Panc1 (cell line): ENCODE results near the gene SMG6. TPM values are rescaled to one million over a fixed set of nuclear protein-coding genes. Genes with fewer than 3 reads are reported as not detected.

Experiments
- ATAC-seq: fragments of 200-7000 bp; cut with Tn5 transposase; 2 replicates; pipeline ENCODE4 v1.9.1; 2020; ENCODE audit warnings: mild to moderate bottlenecking, moderate library complexity
- BruUV-seq: library from RNA; stranded (reverse); fragments of 400-500 nt; replicated peaks from 2 replicates; lab custom pipeline; 2021; lab: Mats Ljungman, UMichigan
- CTCF ChIA-PET: fragments of 300-600 bp; sonication (Branson Sonifier 250); formaldehyde crosslinking; loops from one replicate; lab custom pipeline; 2022; ENCODE audit warnings: antibody characterized with exemption; lab: Charles Lee
- POLR2A ChIA-PET: fragments of 300-600 bp; sonication (Branson Sonifier 250); formaldehyde crosslinking; loops from one replicate; lab custom pipeline; 2022; ENCODE audit warnings: antibody characterized with exemption; lab: Charles Lee
- DNase-seq: peaks from one replicate; pipeline ENCODE4 v3.0.0-alpha.2; 2010; ENCODE audit warnings: low read depth, low spot score
- H3K27ac ChIP-seq: 2 replicates; pipeline ENCODE4 v1.5.1; 2011; ENCODE audit warnings: mild to moderate bottlenecking, low read length, inconsistent platforms
- H3K27me3 ChIP-seq: fragments of 200-500 bp; sonication (Bioruptor generic); 2 replicates; pipeline ENCODE4 v1.6.0; 2014; ENCODE audit warnings: low read length, inconsistent platforms; ENCODE audit not compliant: control insufficient read depth, insufficient read depth
- H3K36me3 ChIP-seq: fragments of 200-500 bp; sonication (Bioruptor generic); 2 replicates; pipeline ENCODE4 v1.5.1; 2014; ENCODE audit warnings: inconsistent platforms, mild to moderate bottlenecking, low read length, moderate library complexity; ENCODE audit not compliant: control insufficient read depth, insufficient read depth
- H3K4me1 ChIP-seq: 2 replicates; pipeline ENCODE4 v1.5.1; 2011; ENCODE audit warnings: inconsistent platforms, mild to moderate bottlenecking, low read length, moderate library complexity; ENCODE audit not compliant: control insufficient read depth, insufficient read depth
- H3K4me3 ChIP-seq, 2 experiments: 2 replicates each; pipeline ENCODE4 v1.5.1; 2011 to 2012; ENCODE audit warnings: low read depth in 2 of 2, low read length in 2 of 2, mild to moderate bottlenecking in 2 of 2, inconsistent platforms in 1 of 2, moderate library complexity in 1 of 2
- H3K9me3 ChIP-seq: fragments of 200-500 bp; sonication (Bioruptor generic); 2 replicates; pipeline ENCODE4 v1.5.1; 2014; ENCODE audit warnings: low read depth, mild to moderate bottlenecking, inconsistent platforms, low read length, moderate library complexity; ENCODE audit not compliant: control insufficient read depth, insufficient read depth
- CTCF ChIP-seq: fragments of 450-650 bp; IDR thresholded peaks from 2 replicates; pipeline ENCODE4 v1.5.1; 2017; ENCODE audit warnings: mild to moderate bottlenecking
- POLR2AphosphoS5 ChIP-seq: IDR thresholded peaks from 2 replicates; pipeline ENCODE4 v1.6.1; 2012; ENCODE audit warnings: mild to moderate bottlenecking, low read depth, low read length, moderate library complexity
- REST ChIP-seq, 2 experiments: IDR thresholded peaks; 2 replicates each; pipeline ENCODE4 v1.6.1; 2011 to 2012; ENCODE audit warnings: low read depth in 2 of 2, control low read depth in 1 of 2, low read length in 1 of 2, mild to moderate bottlenecking in 1 of 2, moderate library complexity in 1 of 2; ENCODE audit not compliant: insufficient read depth in 1 of 2
- SIN3A ChIP-seq: IDR thresholded peaks from 2 replicates; pipeline ENCODE4 v1.6.1; 2012; ENCODE audit warnings: low read depth, mild to moderate bottlenecking, low read length, moderate library complexity, borderline replicate concordance; ENCODE audit not compliant: insufficient read depth
- TCF7L2 ChIP-seq: IDR thresholded peaks from 2 replicates; pipeline ENCODE4 v1.6.1; 2011; ENCODE audit warnings: mild to moderate bottlenecking, low read depth, low read length, inconsistent platforms
- in situ Hi-C: cut with HindIII; loops from 2 replicates; pipeline ENCODE4 v1.10.0; 2016; ENCODE audit warnings: low sequenced_read_pairs, low pct_unique_long_range_greater_than_20kb
- intact Hi-C: fragments of 100-400 bp; cut with micrococcal nuclease; formaldehyde crosslinking; loops from one replicate; pipeline ENCODE4 v1.10.0; 2022; ENCODE audit not compliant: unreplicated experiment
- total RNA-seq: library from RNA; stranded (reverse); gene quantifications from one replicate; pipeline ENCODE4 v1.2.1, GENCODE V29; 2021; ENCODE audit not compliant: unreplicated experiment

Gene SMG6
- total RNA-seq, 1 experiment from 2014 or later, result 17.8 TPM

DNA sequence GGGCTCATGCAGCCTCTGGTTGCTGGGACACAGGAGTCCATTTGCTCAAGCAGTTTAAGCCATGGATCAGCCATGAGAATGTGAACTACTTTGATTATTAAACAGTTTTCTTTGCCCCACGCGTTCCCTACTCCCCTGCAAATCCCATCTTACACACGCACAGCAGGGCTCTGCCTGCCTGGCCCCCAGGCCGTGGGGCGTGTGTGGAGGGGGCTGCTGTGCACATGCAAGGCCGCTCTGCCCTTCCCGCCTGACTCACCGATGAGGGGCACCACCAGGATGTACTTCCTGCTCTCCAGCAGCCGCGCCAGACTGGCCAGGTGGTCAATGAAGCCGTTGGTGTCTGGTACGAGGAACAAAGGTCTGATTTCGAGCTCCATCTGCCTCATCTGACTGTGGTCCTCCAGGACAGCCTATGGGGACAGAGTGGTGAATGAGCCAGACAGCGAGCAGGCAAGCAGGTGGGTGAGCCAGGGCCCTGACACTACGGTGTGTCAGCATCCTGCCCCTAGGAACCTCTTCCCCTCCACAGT, 235.0 kb downstream of the SMG6 start:
- no peaks in the 10 kb centered on the region; the same call in 1 of the 2 replicates for H3K36me3 ChIP-seq
- ChIA-PET POLR2A (no interaction called here), CTCF (interaction anchor here (0.6 kb wide), 1 partner anchor 23 kb away, joined by 5 read pairs; no protein-coding TSS in a partner anchor)
- DNase-seq (no peak), ATAC-seq (no peak)
- intact Hi-C loops, result no loop called here
- TF ChIP-seq REST (IDR thresholded peaks at IDR 0.05; ENCODE audit: insufficient read depth in 1 of 2, low read depth in 2 of 2, low read length in 1 of 2) (no peak), CTCF (no peak), TCF7L2 (no peak), POLR2AphosphoS5 (no peak), SIN3A (no peak)
- no TSS peak for BruUV-seq
- in situ Hi-C loops, result no loop called here
- no peak overlapping the region for H3K27ac ChIP-seq
- H3K27me3 ChIP-seq, result no peaks in the 10 kb centered on the region
- H3K4me1 ChIP-seq, result no peaks in the 10 kb centered on the region
- H3K9me3 ChIP-seq, result no peaks in the 10 kb centered on the region
- H3K4me3 ChIP-seq, result no peak overlapping the region

DNA sequence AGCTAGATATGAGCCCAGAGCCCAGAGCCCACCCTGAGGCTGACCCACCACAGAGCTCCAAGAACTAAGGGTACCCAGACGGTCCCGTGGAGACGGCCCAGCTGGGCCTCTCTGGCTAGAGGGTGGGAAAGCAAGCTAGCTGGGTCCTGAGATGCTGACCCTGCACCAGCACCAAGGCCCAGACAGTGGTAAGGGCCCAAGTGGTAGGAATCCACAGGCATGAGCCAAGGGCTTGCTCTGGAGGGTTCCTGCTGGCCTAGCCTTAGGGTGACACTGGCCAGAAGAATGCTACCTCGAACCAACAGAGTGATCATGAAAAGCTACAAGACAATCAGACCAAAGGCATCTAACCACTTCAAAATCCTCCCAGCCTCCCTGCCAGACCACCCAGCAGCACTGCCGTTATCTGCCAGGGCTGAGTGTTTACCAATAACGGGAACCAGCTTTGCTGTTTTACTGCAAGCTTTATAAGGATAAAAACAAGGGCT, 235.5 kb downstream of the SMG6 start:
- intact Hi-C loops (no loop called here), in situ Hi-C loops (no loop called here)
- DNase-seq (no peak), ATAC-seq (no peak)
- Histone ChIP-seq H3K9me3 (no peaks in the 10 kb centered on the region), H3K27me3 (no peaks in the 10 kb centered on the region), H3K4me1 (no peaks in the 10 kb centered on the region), H3K27ac (no peak overlapping the region), H3K36me3 (no peaks in the 10 kb centered on the region; the same call in 1 of the 2 replicates), H3K4me3 (no peak overlapping the region)
- POLR2A ChIA-PET, result no interaction called here
- no TSS peak for BruUV-seq
- no peak for TF ChIP-seq POLR2AphosphoS5
- CTCF ChIA-PET, result interaction anchor here (0.6 kb wide), 1 partner anchor 23 kb away, joined by 5 read pairs; no protein-coding TSS in a partner anchor

DNA sequence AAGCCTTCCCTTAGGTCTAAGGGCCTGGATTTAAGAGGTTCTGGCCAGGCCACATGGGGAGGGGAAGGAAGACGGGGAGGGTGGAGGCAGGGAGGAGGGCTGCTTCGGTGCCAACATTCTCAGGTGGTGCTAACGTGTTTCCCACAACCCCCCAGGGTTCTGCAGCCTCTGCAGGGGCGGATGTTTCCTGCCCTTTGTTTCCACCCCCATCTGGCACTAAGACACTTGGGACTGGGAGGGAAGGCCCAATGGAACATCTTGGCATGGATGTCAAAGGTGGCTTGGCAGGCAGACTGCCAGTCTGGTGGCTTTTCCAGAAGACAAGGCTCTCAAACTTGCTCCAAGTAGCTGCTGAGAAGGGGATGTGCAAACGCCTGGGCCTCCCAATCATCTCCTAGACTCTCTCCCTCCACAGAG, 236.0 kb downstream of the SMG6 start:
- ChIA-PET POLR2A (no interaction called here), CTCF (interaction anchor here (0.6 kb wide), 1 partner anchor 23 kb away, joined by 5 read pairs; no protein-coding TSS in a partner anchor)
- H3K9me3 ChIP-seq, result no peaks in the 10 kb centered on the region
- no peaks in the 10 kb centered on the region for H3K27me3 ChIP-seq
- intact Hi-C loops (no loop called here), in situ Hi-C loops (no loop called here)
- H3K36me3 ChIP-seq, result no peaks in the 10 kb centered on the region; the same call in 1 of the 2 replicates
- H3K4me3 ChIP-seq, result no peak overlapping the region
- TF ChIP-seq SIN3A (no peak), REST (IDR thresholded peaks at IDR 0.05; ENCODE audit: insufficient read depth in 1 of 2, low read depth in 2 of 2, low read length in 1 of 2) (no peak), TCF7L2 (no peak), POLR2AphosphoS5 (no peak), CTCF (no peak)
- no peaks in the 10 kb centered on the region for H3K4me1 ChIP-seq
- no peak for ATAC-seq
- DNase-seq, result no peak
- H3K27ac ChIP-seq, result no peak overlapping the region
- BruUV-seq, result no TSS peak
